Fibroblast of pulmonary artery (primary cell): ENCODE measurements around the gene POLG.

Source experiments
- DNase-seq: peaks from one replicate; pipeline ENCODE4 v3.0.0-alpha.2; 2010; ENCODE audit warnings: low read depth
- H3K4me3 ChIP-seq: replicated peaks from 2 replicates; pipeline ENCODE4 v1.5.1; 2011; ENCODE audit warnings: low read depth, mild to moderate bottlenecking, control low read depth, low read length, moderate library complexity
- TF ChIP-seq, protein P1 (sequence below): IDR thresholded peaks from 2 replicates; pipeline ENCODE4 v1.5.1; 2011; ENCODE audit warnings: mild to moderate bottlenecking, control low read depth, low read length, inconsistent platforms; ENCODE audit errors: missing control alignments

POLG gene

DNA sequence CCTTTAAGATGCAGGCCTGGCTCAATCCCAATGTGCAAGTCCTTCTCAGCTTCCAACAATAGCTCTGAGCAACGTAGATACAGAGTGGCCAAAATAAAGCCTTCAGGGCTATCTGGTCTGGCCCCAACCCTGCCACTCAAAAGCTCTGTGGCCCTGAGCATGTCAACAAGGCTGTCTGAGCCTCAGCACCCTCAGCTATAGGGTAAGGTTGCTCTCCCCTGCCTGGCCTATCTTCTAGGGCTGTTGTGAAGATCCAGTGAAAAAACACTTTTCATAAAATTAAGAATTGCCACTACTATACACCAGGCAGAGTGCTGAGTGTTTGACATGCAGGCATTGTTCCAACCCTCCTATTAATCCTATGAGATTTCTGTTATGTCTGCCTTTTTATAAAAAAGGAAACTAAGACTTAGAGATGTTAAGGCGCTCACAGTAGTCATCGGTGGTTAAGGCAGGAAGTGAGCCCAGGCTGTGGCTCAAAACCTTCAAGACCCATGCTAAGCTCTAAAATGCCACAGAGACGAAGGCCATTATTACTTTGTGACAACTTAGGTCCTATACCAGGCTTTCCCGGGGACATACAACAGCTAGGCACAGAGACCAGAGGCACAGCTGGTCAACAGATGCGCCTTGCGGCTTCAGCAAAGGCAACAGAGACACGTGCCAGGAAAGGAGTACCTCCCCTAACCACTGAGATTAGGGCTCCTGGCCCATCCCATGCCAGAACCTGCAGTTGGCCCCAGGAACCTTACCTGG, 5.1 kb downstream of the POLG start:
- no peak for DNase-seq
- H3K4me3 ChIP-seq, result no peak overlapping the region
- TF ChIP-seq, protein P1, sequence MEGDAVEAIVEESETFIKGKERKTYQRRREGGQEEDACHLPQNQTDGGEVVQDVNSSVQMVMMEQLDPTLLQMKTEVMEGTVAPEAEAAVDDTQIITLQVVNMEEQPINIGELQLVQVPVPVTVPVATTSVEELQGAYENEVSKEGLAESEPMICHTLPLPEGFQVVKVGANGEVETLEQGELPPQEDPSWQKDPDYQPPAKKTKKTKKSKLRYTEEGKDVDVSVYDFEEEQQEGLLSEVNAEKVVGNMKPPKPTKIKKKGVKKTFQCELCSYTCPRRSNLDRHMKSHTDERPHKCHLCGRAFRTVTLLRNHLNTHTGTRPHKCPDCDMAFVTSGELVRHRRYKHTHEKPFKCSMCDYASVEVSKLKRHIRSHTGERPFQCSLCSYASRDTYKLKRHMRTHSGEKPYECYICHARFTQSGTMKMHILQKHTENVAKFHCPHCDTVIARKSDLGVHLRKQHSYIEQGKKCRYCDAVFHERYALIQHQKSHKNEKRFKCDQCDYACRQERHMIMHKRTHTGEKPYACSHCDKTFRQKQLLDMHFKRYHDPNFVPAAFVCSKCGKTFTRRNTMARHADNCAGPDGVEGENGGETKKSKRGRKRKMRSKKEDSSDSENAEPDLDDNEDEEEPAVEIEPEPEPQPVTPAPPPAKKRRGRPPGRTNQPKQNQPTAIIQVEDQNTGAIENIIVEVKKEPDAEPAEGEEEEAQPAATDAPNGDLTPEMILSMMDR, result no peak

DNA sequence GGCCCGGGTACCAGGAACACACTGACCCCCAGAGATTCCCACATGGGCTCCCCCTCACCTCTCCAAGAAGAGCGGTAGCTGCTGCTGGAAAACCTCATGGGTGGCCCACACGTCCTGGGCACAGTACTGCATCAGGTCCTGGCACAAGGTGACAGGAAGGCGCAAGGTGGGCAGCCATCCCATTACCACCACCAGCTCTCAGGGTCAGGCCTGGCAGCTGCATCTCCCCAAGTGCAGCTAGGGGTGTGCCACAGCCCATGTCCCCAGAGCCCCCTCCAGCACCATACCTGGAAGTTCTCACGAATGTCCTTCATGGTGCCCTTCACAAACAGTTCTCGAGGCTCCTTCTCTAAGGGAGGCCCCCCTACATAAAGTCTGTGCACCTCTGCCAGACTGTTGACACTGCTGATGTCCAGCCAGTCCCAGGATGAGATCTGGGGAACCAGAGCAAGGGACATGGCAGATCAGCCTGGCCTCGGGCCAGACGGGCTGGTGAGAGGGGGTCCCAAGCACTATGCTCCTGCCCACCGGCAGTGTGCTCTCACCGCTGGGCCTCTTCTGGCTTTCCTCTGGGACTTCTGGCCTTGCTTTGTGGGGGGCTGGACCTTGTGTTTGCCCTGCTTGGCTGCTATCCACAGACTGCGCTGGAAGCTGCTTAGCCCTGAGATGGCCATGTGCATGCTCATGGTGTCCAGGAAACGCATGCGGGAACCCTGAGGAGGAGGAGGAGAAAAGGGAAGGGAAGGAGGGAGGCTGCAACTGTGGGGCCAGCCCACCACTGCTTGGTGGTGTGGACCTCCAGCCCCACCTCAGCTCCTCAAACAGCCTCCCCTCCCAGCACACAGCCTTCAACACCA, 6.0 kb downstream of the POLG start:
- no peak overlapping the region for H3K4me3 ChIP-seq
- no peak for DNase-seq
- TF ChIP-seq, protein P1, result no peak

DNA sequence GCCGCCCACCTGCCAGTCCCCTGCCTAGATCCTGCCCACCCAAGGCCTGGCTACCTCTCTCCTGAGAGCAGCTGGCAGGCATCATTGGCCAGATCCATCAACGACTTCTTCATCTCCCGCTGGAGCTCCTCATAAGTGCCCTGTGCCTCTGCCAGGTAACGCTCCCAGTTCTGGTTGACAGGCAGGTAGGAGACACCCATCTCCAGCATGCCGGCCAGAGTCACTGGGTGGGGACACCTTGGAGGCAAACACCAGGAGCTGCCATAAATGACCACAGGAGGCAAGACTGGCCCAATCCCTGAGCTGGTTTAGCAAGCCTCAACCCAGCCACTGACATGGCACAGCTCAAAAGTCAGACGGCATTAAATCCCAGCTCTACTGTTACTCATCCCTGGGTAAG, 7.5 kb downstream of the POLG start:
- TF ChIP-seq, protein P1, result no peak
- DNase-seq, result no peak
- H3K4me3 ChIP-seq, result no peak overlapping the region

DNA sequence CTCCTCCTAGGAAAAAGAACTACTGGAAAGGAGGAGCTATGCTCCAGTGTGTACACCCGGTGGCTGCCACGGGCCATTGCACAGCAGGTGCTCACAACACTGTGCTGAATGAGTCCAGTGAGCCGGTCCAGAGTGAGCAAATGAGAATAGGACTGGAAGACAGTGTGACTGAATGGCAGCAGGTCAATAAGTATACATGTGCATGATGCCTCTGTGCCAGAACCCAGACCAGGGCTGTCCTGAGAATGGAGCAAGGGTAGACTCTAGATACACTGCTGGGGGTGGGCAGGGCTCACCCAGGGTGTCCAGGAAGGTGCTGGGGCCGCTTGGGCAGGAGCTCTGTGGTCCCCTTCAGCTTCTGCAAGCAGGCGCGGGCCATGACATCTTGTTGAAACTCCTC, 8.3 kb downstream of the POLG start:
- TF ChIP-seq, protein P1, result no peak
- H3K4me3 ChIP-seq, result no peak overlapping the region
- DNase-seq, result no peak

DNA sequence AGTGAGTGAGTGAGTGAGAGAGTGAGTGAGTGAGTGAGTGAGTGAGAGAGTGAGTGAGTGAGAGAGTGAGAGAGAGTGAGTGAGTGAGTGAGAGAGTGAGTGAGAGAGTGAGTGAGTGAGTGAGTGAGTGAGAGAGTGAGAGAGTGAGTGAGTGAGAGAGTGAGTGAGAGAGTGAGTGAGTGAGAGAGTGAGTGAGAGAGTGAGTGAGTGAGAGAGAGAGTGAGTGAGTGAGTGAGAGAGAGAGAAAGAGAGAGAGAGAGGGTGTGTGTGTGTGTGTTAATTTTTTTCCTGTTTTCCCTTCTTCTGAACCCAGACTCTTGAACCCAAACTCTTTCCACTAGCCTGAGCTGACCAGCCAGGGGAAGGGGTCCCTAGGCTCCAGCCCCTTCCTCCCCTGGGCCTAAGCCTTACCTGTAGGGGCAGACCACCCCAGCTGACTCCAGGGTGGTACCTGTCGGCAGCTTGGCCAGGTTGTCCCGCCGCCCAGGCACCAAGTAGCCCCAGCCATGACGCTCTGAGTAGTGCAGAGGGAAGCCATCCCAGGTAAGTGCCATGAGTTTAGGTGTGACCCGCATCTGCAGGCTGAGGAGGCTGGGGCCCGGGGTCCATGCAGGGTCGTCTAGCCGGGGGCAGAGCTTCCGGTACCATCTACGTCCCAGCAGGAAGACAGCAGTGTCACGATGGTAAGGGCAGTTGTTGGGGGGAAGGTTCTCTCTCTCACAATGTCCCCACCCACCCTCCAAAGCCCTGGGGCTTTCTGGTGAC, 9.4 kb downstream of the POLG start:
- DNase-seq, result no peak
- TF ChIP-seq, protein P1, result no peak
- no peak overlapping the region for H3K4me3 ChIP-seq

DNA sequence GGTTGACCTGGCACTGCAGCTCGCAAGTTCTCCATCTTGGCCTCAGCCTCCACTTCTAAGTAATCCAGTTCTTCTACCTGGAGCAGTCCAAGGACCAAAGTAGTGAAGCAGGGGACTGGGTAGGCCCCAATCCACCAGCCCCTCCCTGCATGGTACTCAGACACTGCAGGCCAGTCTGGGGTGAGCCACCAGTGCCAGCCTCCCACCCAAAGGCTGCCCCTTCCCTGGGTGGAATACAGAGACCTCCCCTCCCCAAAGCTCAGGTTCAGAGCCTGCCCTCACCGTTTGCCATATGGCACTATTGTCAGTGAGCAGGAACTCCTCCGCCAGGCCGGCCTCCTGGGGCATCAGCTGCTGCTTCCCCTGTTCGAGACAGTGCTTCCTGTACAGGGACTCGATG, 10.8 kb downstream of the POLG start:
- TF ChIP-seq, protein P1, result no peak
- no peak for DNase-seq
- H3K4me3 ChIP-seq, result no peak overlapping the region
